Left ventricle myocardium superior (tissue), 1 donor: ENCODE measurements around the gene MYO18A. TPM values are rescaled to one million over a fixed set of nuclear protein-coding genes. Genes with fewer than 3 reads are reported as not detected.
"Not testable (repeated sequence)": the region's sequence is repeated elsewhere in the genome, so short reads cannot be mapped to it uniquely, and the experiment has no call there.

Experiments
- ATAC-seq: fragments of 200-7000 bp; cut with Tn5 transposase; one replicate; pipeline ENCODE4 v1.9.1; 2020; ENCODE audit warnings: mild to moderate bottlenecking, moderate library complexity
- DNase-seq: peaks from one replicate; pipeline ENCODE4 v3.0.0-alpha.2; 2020
- intact Hi-C: fragments of 100-400 bp; cut with micrococcal nuclease; formaldehyde crosslinking; loops from one replicate; pipeline ENCODE4 v1.11.0; 2022
- long read RNA-seq: library from polyadenylated mRNA; unstranded; transcript quantifications from one replicate; pipeline ENCODE4 v2.0.0, GENCODE V29; 2021
- total RNA-seq: library from RNA; stranded (reverse); fragmentation: NEBNext Ultra II Directional; extraction: Animal tissue kit (Norgen Biotek cat#: 25700); gene quantifications from one replicate; pipeline ENCODE4 v1.2.1, GENCODE V29; 2021
- donor health status: DM: no; HTN: yes; CAD: no; lungs with severe emphysema.

Gene MYO18A, protein sequence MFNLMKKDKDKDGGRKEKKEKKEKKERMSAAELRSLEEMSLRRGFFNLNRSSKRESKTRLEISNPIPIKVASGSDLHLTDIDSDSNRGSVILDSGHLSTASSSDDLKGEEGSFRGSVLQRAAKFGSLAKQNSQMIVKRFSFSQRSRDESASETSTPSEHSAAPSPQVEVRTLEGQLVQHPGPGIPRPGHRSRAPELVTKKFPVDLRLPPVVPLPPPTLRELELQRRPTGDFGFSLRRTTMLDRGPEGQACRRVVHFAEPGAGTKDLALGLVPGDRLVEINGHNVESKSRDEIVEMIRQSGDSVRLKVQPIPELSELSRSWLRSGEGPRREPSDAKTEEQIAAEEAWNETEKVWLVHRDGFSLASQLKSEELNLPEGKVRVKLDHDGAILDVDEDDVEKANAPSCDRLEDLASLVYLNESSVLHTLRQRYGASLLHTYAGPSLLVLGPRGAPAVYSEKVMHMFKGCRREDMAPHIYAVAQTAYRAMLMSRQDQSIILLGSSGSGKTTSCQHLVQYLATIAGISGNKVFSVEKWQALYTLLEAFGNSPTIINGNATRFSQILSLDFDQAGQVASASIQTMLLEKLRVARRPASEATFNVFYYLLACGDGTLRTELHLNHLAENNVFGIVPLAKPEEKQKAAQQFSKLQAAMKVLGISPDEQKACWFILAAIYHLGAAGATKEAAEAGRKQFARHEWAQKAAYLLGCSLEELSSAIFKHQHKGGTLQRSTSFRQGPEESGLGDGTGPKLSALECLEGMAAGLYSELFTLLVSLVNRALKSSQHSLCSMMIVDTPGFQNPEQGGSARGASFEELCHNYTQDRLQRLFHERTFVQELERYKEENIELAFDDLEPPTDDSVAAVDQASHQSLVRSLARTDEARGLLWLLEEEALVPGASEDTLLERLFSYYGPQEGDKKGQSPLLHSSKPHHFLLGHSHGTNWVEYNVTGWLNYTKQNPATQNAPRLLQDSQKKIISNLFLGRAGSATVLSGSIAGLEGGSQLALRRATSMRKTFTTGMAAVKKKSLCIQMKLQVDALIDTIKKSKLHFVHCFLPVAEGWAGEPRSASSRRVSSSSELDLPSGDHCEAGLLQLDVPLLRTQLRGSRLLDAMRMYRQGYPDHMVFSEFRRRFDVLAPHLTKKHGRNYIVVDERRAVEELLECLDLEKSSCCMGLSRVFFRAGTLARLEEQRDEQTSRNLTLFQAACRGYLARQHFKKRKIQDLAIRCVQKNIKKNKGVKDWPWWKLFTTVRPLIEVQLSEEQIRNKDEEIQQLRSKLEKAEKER (N-terminal part only)
- 346 TPM for total RNA-seq
- long read RNA-seq, partial matches to known transcripts, result 179 of 215 reads
- long read RNA-seq, other reads (novel, unspliced or antisense), result 33 of 215 reads

- intact Hi-C loops, result no loop called here
- peak; percentile 90 for DNase-seq
These were observed at the start of gene MYO18A for GRCh38 chr17:29180034-29180787. TSS of gene MYO18A (minus strand) at chr17:29180398. CDS start at chr17:29166940, 13,458 bp downstream.

DNA sequence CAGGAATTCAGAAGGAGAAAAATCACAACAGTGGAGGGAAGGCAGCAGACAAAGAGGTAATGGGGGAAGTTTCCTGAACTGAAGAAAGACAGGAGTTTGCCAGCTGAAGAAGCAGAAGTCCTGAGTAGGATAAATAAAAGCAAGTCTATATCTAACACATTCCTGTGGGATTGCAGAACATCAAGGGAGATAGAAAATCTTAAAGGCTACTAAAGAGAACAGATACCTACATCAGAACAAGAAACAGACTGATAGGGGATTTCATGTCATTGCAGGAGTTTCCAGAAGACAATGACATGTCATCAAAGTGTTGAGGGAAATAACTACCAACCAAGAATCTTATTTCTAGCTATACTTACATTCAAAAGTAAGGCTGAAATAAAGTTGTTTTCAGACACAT, 45.2 kb upstream of the MYO18A start:
- intact Hi-C loops, result no loop called here

More at GRCh38 chr17:29180034-29180787, at the start of gene MYO18A:
- peak; percentile 82 for ATAC-seq

GRCh38 chr17:29221338-29221737, 41.1 kb upstream of the MYO18A start:
- ATAC-seq, DNase-seq, intact Hi-C loops: not testable (repeated sequence)

More for the DNA sequence above, 45.2 kb upstream of the MYO18A start:
- ATAC-seq, result no peak
- DNase-seq, result no peak

DNA sequence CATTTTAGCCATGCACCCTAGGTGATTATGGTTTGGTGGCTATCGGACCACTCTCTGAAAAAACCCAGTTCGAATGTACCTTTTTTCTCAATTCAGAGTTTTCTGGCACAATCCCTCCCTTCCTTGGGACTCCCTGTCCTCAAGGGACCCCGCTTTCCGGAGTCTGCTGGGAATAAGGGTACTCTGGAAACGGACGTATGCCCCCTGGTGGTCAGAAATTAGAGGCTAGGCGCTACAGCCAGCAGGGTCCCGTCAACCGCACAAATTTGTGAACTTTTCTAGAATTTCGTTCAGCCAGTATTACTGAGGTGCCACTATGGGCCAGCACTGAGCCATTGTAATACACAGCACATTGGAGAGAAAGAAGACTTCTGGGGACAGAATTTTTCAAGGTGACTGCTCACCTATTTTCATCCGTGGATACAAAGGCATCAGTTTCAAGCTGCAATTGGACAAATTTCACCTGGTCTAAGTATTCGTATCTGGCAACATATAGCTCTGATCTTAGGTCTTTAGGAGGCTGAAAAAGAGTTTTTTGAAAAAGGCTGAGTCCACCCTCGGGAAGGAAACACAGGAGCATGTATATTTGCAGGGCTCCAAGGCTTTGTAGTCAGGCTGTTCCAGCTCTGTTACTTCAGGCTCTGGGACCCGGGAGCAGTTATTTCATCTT, 39.3 kb upstream of the MYO18A start:
- DNase-seq, result peak; percentile 68
- peak; percentile 91 for ATAC-seq
- intact Hi-C loops, result loop anchor here (5.0 kb wide), 1 partner anchor 72 kb away; no protein-coding TSS in a partner anchor

DNA sequence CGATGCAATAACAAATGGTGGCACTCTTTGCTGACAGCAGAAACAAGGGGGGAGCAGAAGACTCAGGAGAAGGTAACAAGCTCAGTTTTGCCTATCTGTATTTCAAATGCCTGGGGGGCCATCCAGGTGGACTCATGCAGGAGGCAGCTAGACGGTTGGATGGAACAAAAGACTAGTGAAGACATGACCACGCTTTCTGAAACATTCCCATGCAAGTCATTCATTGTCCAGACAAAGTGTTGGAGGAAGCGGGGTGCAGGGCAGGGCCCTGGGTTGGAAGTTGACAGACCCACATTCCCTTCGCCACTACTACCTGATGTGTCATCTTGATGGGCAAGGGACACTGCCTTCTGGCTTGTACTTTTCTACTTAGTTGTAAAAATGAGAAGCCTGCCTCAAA, 36.7 kb upstream of the MYO18A start:
- ATAC-seq, result no peak

GRCh38 chr17:29216181-29216580, 36.0 kb upstream of the MYO18A start:
- no peak for DNase-seq
- intact Hi-C loops, result loop anchor here (5.0 kb wide), 1 partner anchor 69 kb away; no protein-coding TSS in a partner anchor
- no peak for ATAC-seq

More for the DNA sequence above, 36.7 kb upstream of the MYO18A start:
- DNase-seq, result no peak
- intact Hi-C loops, result loop anchor here (5.0 kb wide), 1 partner anchor 70 kb away; no protein-coding TSS in a partner anchor

- intact Hi-C loops, result loop anchor here (5.0 kb wide), 1 partner anchor 68 kb away; no protein-coding TSS in a partner anchor
- ATAC-seq (no peak), DNase-seq (no peak)
These were observed 35.5 kb upstream of the MYO18A start for GRCh38 chr17:29215717-29216116.

- ATAC-seq, result no peak
- DNase-seq, result no peak
- intact Hi-C loops, result loop anchor here (5.0 kb wide), 1 partner anchor 68 kb away; no protein-coding TSS in a partner anchor
These were observed 35.0 kb upstream of the MYO18A start for GRCh38 chr17:29215174-29215573.

- ATAC-seq (no peak), DNase-seq (no peak)
- intact Hi-C loops, result loop anchor here (5.0 kb wide), 1 partner anchor 67 kb away; no protein-coding TSS in a partner anchor
These were observed 34.3 kb upstream of the MYO18A start for GRCh38 chr17:29214215-29215146.

GRCh38 chr17:29212681-29213121, 32.5 kb upstream of the MYO18A start:
- ATAC-seq (no peak), DNase-seq (no peak)
- intact Hi-C loops, result no loop called here

DNA sequence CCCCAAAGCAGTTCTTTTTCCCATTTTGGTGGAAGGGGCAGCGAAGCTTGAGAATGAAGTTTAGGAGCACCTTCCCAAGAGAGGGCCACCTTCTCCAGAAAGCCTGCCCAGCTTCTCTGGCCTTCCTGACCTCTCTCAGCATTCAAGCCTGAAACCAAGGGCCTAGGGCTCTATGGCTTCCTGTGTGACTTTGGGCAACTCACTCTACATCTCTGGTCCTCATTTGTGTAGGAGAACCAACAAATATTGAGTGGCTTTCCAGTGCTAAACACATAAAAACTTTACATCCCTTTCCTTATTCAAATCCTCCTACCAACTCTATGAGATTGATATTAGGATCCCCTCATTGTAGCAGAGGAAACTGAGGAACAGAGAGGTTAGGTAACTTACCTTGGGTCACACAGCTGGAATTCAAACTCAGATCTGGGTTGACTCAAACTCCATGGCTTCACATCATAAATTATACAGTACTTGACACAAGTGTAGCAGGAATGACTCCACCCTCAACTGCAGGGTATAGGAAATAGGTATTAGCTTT, 32.0 kb upstream of the MYO18A start:
- intact Hi-C loops, result no loop called here
- ATAC-seq, result no peak
- no peak for DNase-seq

GRCh38 chr17:29210879-29211278, 30.7 kb upstream of the MYO18A start:
- ATAC-seq (no peak), DNase-seq (no peak)
- intact Hi-C loops, result no loop called here

GRCh38 chr17:29209073-29209472, 28.9 kb upstream of the MYO18A start:
- intact Hi-C loops, result no loop called here
- ATAC-seq (no peak), DNase-seq (no peak)

- no peak for DNase-seq
- no peak for ATAC-seq
- intact Hi-C loops, result no loop called here
These were observed 27.8 kb upstream of the MYO18A start for GRCh38 chr17:29207975-29208374.

DNA sequence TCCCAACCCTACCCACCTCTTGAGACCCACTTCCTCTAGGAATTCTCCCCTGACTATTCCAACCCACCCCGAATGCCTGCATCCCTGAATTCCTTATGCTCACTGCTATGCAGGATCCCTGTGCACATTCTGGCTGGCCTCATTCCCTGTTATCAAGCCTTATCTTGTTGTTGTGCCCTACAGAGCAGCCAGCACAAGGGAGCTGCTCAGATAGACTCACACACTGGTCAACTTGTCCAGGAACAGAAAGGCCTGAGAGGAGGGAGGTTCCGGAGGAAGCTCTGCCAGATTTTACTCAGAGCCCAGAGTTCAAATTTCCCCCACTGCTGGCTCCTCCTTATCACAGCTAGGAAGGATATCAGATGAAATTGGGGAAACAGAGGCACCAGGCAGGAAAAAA, 24.8 kb upstream of the MYO18A start:
- ATAC-seq, result peak; percentile 93

More for the DNA sequence above, 24.8 kb upstream of the MYO18A start:
- DNase-seq, result no peak
- intact Hi-C loops, result no loop called here
